H1 (cell line): ENCODE data around the gene RHOB. TPM values are rescaled to one million over a fixed set of nuclear protein-coding genes. Genes with fewer than 3 reads are reported as not detected.

ENCODE experiments used
- CBX8 ChIP-seq: fragments of 300-800, 300-1000 bp; sonication (generic); IDR thresholded peaks from 2 replicates; pipeline ENCODE4 v1.7.1; 2016; ENCODE audit warnings: low read depth, low read length, borderline replicate concordance
- SUZ12 ChIP-seq: fragments of 200-600 bp; sonication (generic); IDR thresholded peaks from 2 replicates; pipeline ENCODE4 v1.6.1; 2012; ENCODE audit warnings: mild to moderate bottlenecking, inconsistent platforms, low read length, moderate library complexity, mixed read lengths
- polyA plus RNA-seq, 7 experiments: library from polyadenylated mRNA; depleted of rRNA in 3 of 7; stranded (reverse) in 5 of 7; unstranded in 2 of 7; fragments of >200 nt in 5 of 7; fragments of 200-250 nt in 2 of 7; gene quantifications; 1 replicate in 5 of 7; 2 replicates in 1 of 7; 4 replicates in 1 of 7; pipeline versions ENCODE4 v1.2.1 to v1.2.3, GENCODE V29; 2011 to 2013; ENCODE audit warnings: missing spikeins in 2 of 7, mixed read lengths in 2 of 7
- total RNA-seq: library from RNA; stranded (reverse); fragmentation: NEBNext Ultra II Directional; extraction: Animal tissue kit (Norgen Biotek cat#: 25700); gene quantifications from 2 replicates; pipeline ENCODE4 v1.2.1, GENCODE V29; 2021

RHOB gene
- total and polyA plus RNA-seq, 2 of the 8 experiments (the other 6 are each of a cell fraction or from before 2014, with no cell fraction given), result 9.3 to 9.5 TPM

- peak; percentile 6; the same call in 1 of the 2 replicates for TF ChIP-seq SUZ12
- no peak for TF ChIP-seq CBX8
These were observed 1.5 kb downstream of the RHOB start (continued) for GRCh38 chr2:20448246-20448976.
